HepG2 (cell line): ENCODE results near the gene SLC25A43. TPM values are rescaled to one million over a fixed set of nuclear protein-coding genes. Genes with fewer than 3 reads are reported as not detected.

Experiments used
- ATAC-seq: fragments of 200-7000 bp; cut with Tn5 transposase; 3 replicates; pipeline ENCODE4 v1.9.1; 2020; ENCODE audit warnings: mild to moderate bottlenecking, moderate library complexity
- BruUV-seq: library from RNA; stranded (reverse); fragments of 400-500 nt; replicated peaks from 2 replicates; lab custom pipeline; 2021; lab: Mats Ljungman, UMichigan
- CTCF ChIA-PET: fragments of 300-600 bp; formaldehyde crosslinking; extraction: SDS; loops from one replicate; lab custom pipeline; 2021; ENCODE audit warnings: low total read pairs, inconsistent platforms, low intra/inter-chr PET ratio; lab: Yijun Ruan, JAX
- POLR2A ChIA-PET: fragments of 350-600 bp; sonication (Branson Sonifier 250); formaldehyde crosslinking; loops from one replicate; lab custom pipeline; 2020; ENCODE audit warnings: antibody characterized with exemption, inconsistent platforms; lab: Yijun Ruan, JAX
- DNase-seq: peaks from one replicate; pipeline ENCODE4 v3.0.0-alpha.2; 2015; ENCODE audit warnings: low spot score
- FAIRE-seq: peaks from 3 replicates; lab custom pipeline; 2011; peaks lifted over from hg19 to GRCh38; lab: Jason Lieb, UNC
- H2AFZ ChIP-seq: one replicate; pipeline ENCODE4 v1.6.1; 2011; ENCODE audit warnings: low read length, inconsistent platforms
- H3K27ac ChIP-seq: fragments of 300-600 bp; 3 replicates; pipeline ENCODE4 v1.8.0; 2011; ENCODE audit warnings: mixed run types, mild to moderate bottlenecking, mixed read lengths, low read length, inconsistent platforms; ENCODE audit not compliant: insufficient read depth; ENCODE audit errors: extremely low read length
- H3K27me3 ChIP-seq, 2 experiments: fragments of 200-600 bp in 1 of 2; 2 replicates in 1 of 2; 3 replicates in 1 of 2; pipeline versions ENCODE4 v1.6.0 to v1.8.0; 2011; ENCODE audit warnings: low read length in 2 of 2, mild to moderate bottlenecking in 2 of 2, moderate library complexity in 2 of 2, inconsistent platforms in 1 of 2; ENCODE audit not compliant: insufficient read depth in 2 of 2, control insufficient read depth in 1 of 2
- H3K36me3 ChIP-seq, 2 experiments: fragments of 200-600 bp in 1 of 2; replicated peaks in 1 of 2; 2 replicates in 1 of 2; 3 replicates in 1 of 2; pipeline versions ENCODE4 v1.5.1 to v1.8.0; 2011; ENCODE audit warnings: low read length in 2 of 2, inconsistent platforms in 1 of 2; ENCODE audit not compliant: insufficient read depth in 2 of 2, control insufficient read depth in 1 of 2
- H3K4me1 ChIP-seq: 2 replicates; pipeline ENCODE4 v1.5.1; 2012; ENCODE audit warnings: low read length, inconsistent platforms; ENCODE audit not compliant: insufficient read depth
- H3K4me2 ChIP-seq: 2 replicates; pipeline ENCODE4 v1.6.0; 2011; ENCODE audit warnings: low read depth, low read length, inconsistent platforms
- H3K4me3 ChIP-seq, 3 experiments: fragments of 200-600 bp in 1 of 3; sonication (generic), shearing (Covaris generic) in 1 of 3; replicated peaks in 1 of 3; 2 replicates each; pipeline ENCODE4 v1.5.1; 2011 to 2016; ENCODE audit warnings: low read length in 3 of 3, inconsistent platforms in 2 of 3, low read depth in 2 of 3, mild to moderate bottlenecking in 2 of 3, control low read depth in 1 of 3, mixed read lengths in 1 of 3; ENCODE audit not compliant: insufficient read depth in 1 of 3
- H3K79me2 ChIP-seq: one replicate; pipeline ENCODE4 v1.6.1; 2011; ENCODE audit warnings: low read length, inconsistent platforms; ENCODE audit not compliant: insufficient read depth
- H3K9ac ChIP-seq: 2 replicates; pipeline ENCODE4 v1.6.0; 2011; ENCODE audit warnings: mild to moderate bottlenecking, low read depth, low read length, inconsistent platforms; ENCODE audit not compliant: insufficient read depth
- H3K9me3 ChIP-seq: 2 replicates; pipeline ENCODE4 v1.5.1; 2012; ENCODE audit warnings: mild to moderate bottlenecking, low read length
- H4K20me1 ChIP-seq: 2 replicates; pipeline ENCODE4 v1.6.0; 2011; ENCODE audit warnings: inconsistent platforms, mild to moderate bottlenecking, low read length, moderate library complexity; ENCODE audit not compliant: insufficient read depth
- ATM ChIP-seq: fragments of 450-650 bp; IDR thresholded peaks from 2 replicates; pipeline ENCODE4 v1.7.1; 2017; ENCODE audit warnings: mild to moderate bottlenecking, borderline replicate concordance
- BRD4 ChIP-seq: sonication (generic); formaldehyde crosslinking; IDR thresholded peaks from 2 replicates; pipeline ENCODE4 v1.4.0; 2020; ENCODE audit warnings: missing genetic modification reagents
- FOXO4 ChIP-seq: sonication (generic); formaldehyde crosslinking; conservative IDR thresholded peaks from 2 replicates; pipeline ENCODE4 v1.8.1; 2023; ENCODE audit warnings: missing genetic modification reagents
- GPN1 ChIP-seq: sonication (generic); formaldehyde crosslinking; IDR thresholded peaks from 2 replicates; pipeline ENCODE4 v1.5.1; 2020; ENCODE audit warnings: missing genetic modification reagents, borderline replicate concordance
- KDM3A ChIP-seq: IDR thresholded peaks from 2 replicates; pipeline ENCODE4 v1.6.1; 2018; ENCODE audit warnings: low read depth, missing compliant biosample characterization
- MBD4 ChIP-seq: IDR thresholded peaks from 2 replicates; pipeline ENCODE4 v1.6.1; 2012; ENCODE audit warnings: low read length, inconsistent platforms, borderline replicate concordance
- MEIS2 ChIP-seq: sonication (generic); formaldehyde crosslinking; IDR thresholded peaks from 2 replicates; pipeline ENCODE4 v1.9.0; 2021; ENCODE audit warnings: mild to moderate bottlenecking, missing genetic modification reagents
- PBX3 ChIP-seq: sonication (generic); formaldehyde crosslinking; IDR thresholded peaks from 2 replicates; pipeline ENCODE4 v1.8.1; 2023; ENCODE audit warnings: missing genetic modification reagents, inconsistent platforms, borderline replicate concordance
- PITX1 ChIP-seq: sonication (generic); formaldehyde crosslinking; IDR thresholded peaks from 2 replicates; pipeline ENCODE4 v1.5.1; 2020; ENCODE audit warnings: mild to moderate bottlenecking, missing genetic modification reagents
- POLR2A ChIP-seq, 2 experiments: IDR thresholded peaks; 2 replicates each; pipeline ENCODE4 v1.6.1; 2011; ENCODE audit warnings: low read depth in 2 of 2, low read length in 2 of 2, mild to moderate bottlenecking in 1 of 2, moderate library complexity in 1 of 2; ENCODE audit not compliant: insufficient read depth in 1 of 2
- SRF ChIP-seq: IDR thresholded peaks from 2 replicates; pipeline ENCODE4 v1.6.1; 2011; ENCODE audit warnings: mild to moderate bottlenecking, low read depth, low read length, moderate library complexity
- TFDP1 ChIP-seq: IDR thresholded peaks from 2 replicates; pipeline ENCODE4 v1.6.1; 2016; ENCODE audit warnings: missing compliant biosample characterization, missing genetic modification reagents, borderline replicate concordance
- ZBTB1 ChIP-seq: sonication (generic); formaldehyde crosslinking; IDR thresholded peaks from 2 replicates; pipeline ENCODE4 v1.4.0; 2020; ENCODE audit warnings: missing genetic modification reagents, borderline replicate concordance
- ZNF17 ChIP-seq: sonication (generic); formaldehyde crosslinking; IDR thresholded peaks from 2 replicates; pipeline ENCODE4 v1.5.0; 2020; ENCODE audit warnings: mild to moderate bottlenecking, missing genetic modification reagents
- ZNF274 ChIP-seq: sonication (generic); formaldehyde crosslinking; IDR thresholded peaks from 2 replicates; pipeline ENCODE4 v1.5.1; 2020; ENCODE audit warnings: mild to moderate bottlenecking, missing genetic modification reagents
- ZNF547 ChIP-seq: sonication (generic); formaldehyde crosslinking; IDR thresholded peaks from 2 replicates; pipeline ENCODE4 v1.5.1; 2020; ENCODE audit warnings: mild to moderate bottlenecking, missing genetic modification reagents
- WGBS: methylation state at CpG from one replicate; pipeline ENCODE4 v1.1.6; 2017; ENCODE audit warnings: low lambda C conversion rate; 5-methylcytosine and 5-hydroxymethylcytosine counted together
- in situ Hi-C: cut with HindIII; loops from 2 replicates; pipeline ENCODE4 v1.10.0; 2017; ENCODE audit warnings: low pct_unique_long_range_greater_than_20kb; ENCODE audit not compliant: extremely low pct_ligation_motif_present
- intact Hi-C: fragments of 100-400 bp; cut with micrococcal nuclease; formaldehyde crosslinking; loops from one replicate; pipeline ENCODE4 v1.10.0; 2022; ENCODE audit not compliant: unreplicated experiment
- polyA plus RNA-seq, 8 experiments: library from polyadenylated mRNA; depleted of rRNA in 3 of 8; stranded (reverse) in 7 of 8; unstranded in 1 of 8; fragments of >200 nt; fragmentation: Illumina TruSeq in 4 of 8; extraction: Trizol in 4 of 8; gene quantifications; 2 replicates each; pipeline versions ENCODE4 v1.2.1 to v1.2.3, GENCODE V29; 2011 to 2016; ENCODE audit warnings: low read depth in 4 of 8, missing spikeins in 1 of 8, mixed read lengths in 1 of 8; ENCODE audit not compliant: insufficient read depth in 1 of 8
- total RNA-seq, 5 experiments: library from RNA; depleted of rRNA; stranded (reverse); fragments of >200 nt; fragmentation: Illumina TruSeq; extraction: Trizol; gene quantifications; 2 replicates each; pipeline ENCODE4 v1.2.3, GENCODE V29; 2016; ENCODE audit warnings: low read depth in 1 of 5

The SLC25A43 gene
- total and polyA plus RNA-seq, 2 of the 13 experiments (the other 11 are each of a cell fraction or from before 2014, with no cell fraction given) = 5.8 to 13.2 TPM

- intact Hi-C loops = no loop called here
- WGBS = 68% methylated on average over 4 of the region's 4 CpGs
- FAIRE-seq (peak; percentile 12), DNase-seq (no peak), ATAC-seq (no peak)
- ChIA-PET POLR2A (no interaction called here), CTCF (no interaction called here)
- H3K27ac ChIP-seq = no peak overlapping the region
- no peaks in the 10 kb centered on the region for H4K20me1 ChIP-seq
- no TSS peak for BruUV-seq
- H3K4me1 ChIP-seq = peaks cover 27% of the 10 kb centered on the region
- no peaks in the 10 kb centered on the region for H3K27me3 ChIP-seq
- no peak overlapping the region for H3K4me2 ChIP-seq
- H2AFZ ChIP-seq = no peak overlapping the region
- no peaks in the 10 kb centered on the region; a peak in 1 of 5 replicates for H3K36me3 ChIP-seq
- no peaks in the 10 kb centered on the region for H3K79me2 ChIP-seq
- no peaks in the 10 kb centered on the region for H3K9me3 ChIP-seq
- TF ChIP-seq PBX3 (CRISPR knock-in tag) = no peak
- TF ChIP-seq KDM3A (CRISPR knock-in tag) = no peak
- no peak for TF ChIP-seq ZNF274 (CRISPR knock-in tag)
- TF ChIP-seq POLR2A (IDR thresholded peaks at IDR 0.05; ENCODE audit: insufficient read depth in 1 of 2, low read depth in 2 of 2, low read length in 2 of 2) = no peak
- no peak for TF ChIP-seq MBD4
- no peak for TF ChIP-seq ZNF17 (CRISPR knock-in tag)
- in situ Hi-C loops = no loop called here
- H3K9ac ChIP-seq = no peak overlapping the region
- H3K4me3 ChIP-seq = no peak overlapping the region
These were observed 28.7 kb downstream of the SLC25A43 start for GRCh38 chrX:119427795-119428185.

- Histone ChIP-seq H3K36me3 (no peaks in the 10 kb centered on the region; a peak in 1 of 5 replicates), H4K20me1 (no peaks in the 10 kb centered on the region)
- FAIRE-seq = no peak
- TF ChIP-seq FOXO4 (CRISPR knock-in tag) (no peak), SRF (no peak), GPN1 (CRISPR knock-in tag) (no peak), PITX1 (CRISPR knock-in tag) (no peak), ZBTB1 (no peak), ZNF547 (CRISPR knock-in tag) (no peak), BRD4 (no peak), ATM (no peak), TFDP1 (no peak), MEIS2 (CRISPR knock-in tag) (no peak)
These were observed 30.3 kb downstream of the SLC25A43 start for GRCh38 chrX:119429471-119429870.

More at GRCh38 chrX:119429471-119429870, 30.3 kb downstream of the SLC25A43 start:
- H2AFZ ChIP-seq = no peak overlapping the region
- peaks cover 27% of the 10 kb centered on the region for H3K4me1 ChIP-seq
- H3K27me3 ChIP-seq = no peaks in the 10 kb centered on the region
- CTCF ChIA-PET = no interaction called here
- no TSS peak for BruUV-seq
- H3K4me3 ChIP-seq = no peak overlapping the region
- H3K9ac ChIP-seq = no peak overlapping the region
- no peaks in the 10 kb centered on the region for H3K9me3 ChIP-seq
- in situ Hi-C loops (no loop called here), intact Hi-C loops (no loop called here)
- H3K27ac ChIP-seq = no peak overlapping the region
- no peak overlapping the region for H3K4me2 ChIP-seq
- POLR2A ChIA-PET = no interaction called here
- WGBS = 69% methylated on average over 2 of the region's 4 CpGs
- H3K79me2 ChIP-seq = no peaks in the 10 kb centered on the region
- ATAC-seq (no peak), DNase-seq (no peak)
